Activated effector memory CD4-positive, alpha-beta T cell treated with Interleukin-2 at 50 U/mL for 16 hours (primary cell): ENCODE measurements around the gene MMEL1.
"Not testable (repeated sequence)": the region's sequence is repeated elsewhere in the genome, so short reads cannot be mapped to it uniquely, and the experiment has no call there.

Experiments used
- DNase-seq: peaks from one replicate; pipeline ENCODE4 v3.0.0-alpha.2; 2020

Gene MMEL1

GRCh38 chr1:2554621-2555387 lies 78.0 kb downstream of the MMEL1 start:
- DNase-seq, result no peak

- no peak for DNase-seq
Measured at GRCh38 chr1:2553871-2554620, 78.8 kb downstream of the MMEL1 start.

- DNase-seq, result not testable (repeated sequence)
Measured at GRCh38 chr1:2553076-2553475, 79.7 kb downstream of the MMEL1 start.

- DNase-seq, result no peak
Measured at GRCh38 chr1:2552189-2552588, 80.6 kb downstream of the MMEL1 start.

- not testable (repeated sequence) for DNase-seq
Measured at GRCh38 chr1:2551544-2551943, 81.3 kb downstream of the MMEL1 start.

GRCh38 chr1:2550309-2550861 lies 82.4 kb downstream of the MMEL1 start:
- DNase-seq, result not testable (repeated sequence)

- DNase-seq, result not testable (repeated sequence)
Measured at GRCh38 chr1:2549367-2550029, 83.3 kb downstream of the MMEL1 start.

- peak; percentile 80 for DNase-seq
Measured at GRCh38 chr1:2548068-2548589, 84.7 kb downstream of the MMEL1 start.

- peak; percentile 35 for DNase-seq
Measured at GRCh38 chr1:2547210-2548067, 85.4 kb downstream of the MMEL1 start.

GRCh38 chr1:2546515-2547209 lies 86.2 kb downstream of the MMEL1 start:
- DNase-seq, result peak; percentile 78

- DNase-seq, result peak; percentile 88
Measured at GRCh38 chr1:2545754-2546514, 86.9 kb downstream of the MMEL1 start.

GRCh38 chr1:2544875-2545640 lies 87.8 kb downstream of the MMEL1 start:
- DNase-seq, result no peak

GRCh38 chr1:2544093-2544874 lies 88.5 kb downstream of the MMEL1 start:
- DNase-seq, result no peak

- DNase-seq, result no peak
Measured at GRCh38 chr1:2543543-2544092, 89.2 kb downstream of the MMEL1 start.

GRCh38 chr1:2542246-2542915 lies 90.4 kb downstream of the MMEL1 start:
- no peak for DNase-seq

- no peak for DNase-seq
Measured at GRCh38 chr1:2541619-2542245, 91.1 kb downstream of the MMEL1 start.

- DNase-seq, result no peak
Measured at GRCh38 chr1:2540816-2541492, 91.9 kb downstream of the MMEL1 start.
